ENCODE results near the gene RASGEF1C. TPM values are rescaled to one million over a fixed set of nuclear protein-coding genes. Genes with fewer than 3 reads are reported as not detected.

The RASGEF1C gene
- total RNA-seq, 1 experiment from 2014 or later = 0.40 TPM

DNA sequence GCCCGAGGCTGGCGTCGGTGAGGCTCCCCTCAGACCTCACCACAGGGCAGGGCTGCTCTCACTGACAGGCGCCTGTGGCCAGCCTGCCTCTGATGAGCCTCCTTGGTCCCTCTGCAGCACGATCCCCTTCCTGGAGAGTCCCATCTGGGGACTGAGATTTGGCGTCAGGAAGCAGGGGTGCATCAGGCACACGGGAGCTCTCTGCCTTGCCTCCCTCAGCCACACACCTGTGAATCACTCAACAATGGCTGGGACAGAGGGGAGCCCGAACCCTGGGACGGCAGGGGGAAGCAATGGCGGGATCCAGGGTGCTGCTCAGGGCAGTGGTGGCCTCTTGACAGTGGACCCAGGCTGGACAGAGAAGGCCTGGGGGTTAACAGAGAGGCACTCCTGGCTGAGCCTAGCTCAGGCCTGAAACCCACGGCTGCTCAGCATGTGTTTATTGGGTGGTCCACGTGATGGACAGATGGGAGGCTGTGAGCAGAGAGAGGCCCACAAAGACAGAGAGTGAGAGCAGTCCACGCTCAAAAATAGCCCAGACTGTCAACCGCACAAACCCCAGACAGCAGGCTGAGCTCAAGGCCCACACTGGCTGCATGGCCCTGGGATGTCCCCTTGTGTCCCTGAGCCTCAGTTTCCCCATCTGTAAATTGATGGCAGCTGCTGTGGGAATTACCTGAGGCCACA, 11.9 kb downstream of the RASGEF1C start:
- DNase-seq (ENCODE audit: low read depth, low spot score) = no peak
- in situ Hi-C loops (cut with HindIII; ENCODE audit: low pct_unique_long_range_greater_than_20kb, low sequenced_read_pairs) = no loop called here

DNA sequence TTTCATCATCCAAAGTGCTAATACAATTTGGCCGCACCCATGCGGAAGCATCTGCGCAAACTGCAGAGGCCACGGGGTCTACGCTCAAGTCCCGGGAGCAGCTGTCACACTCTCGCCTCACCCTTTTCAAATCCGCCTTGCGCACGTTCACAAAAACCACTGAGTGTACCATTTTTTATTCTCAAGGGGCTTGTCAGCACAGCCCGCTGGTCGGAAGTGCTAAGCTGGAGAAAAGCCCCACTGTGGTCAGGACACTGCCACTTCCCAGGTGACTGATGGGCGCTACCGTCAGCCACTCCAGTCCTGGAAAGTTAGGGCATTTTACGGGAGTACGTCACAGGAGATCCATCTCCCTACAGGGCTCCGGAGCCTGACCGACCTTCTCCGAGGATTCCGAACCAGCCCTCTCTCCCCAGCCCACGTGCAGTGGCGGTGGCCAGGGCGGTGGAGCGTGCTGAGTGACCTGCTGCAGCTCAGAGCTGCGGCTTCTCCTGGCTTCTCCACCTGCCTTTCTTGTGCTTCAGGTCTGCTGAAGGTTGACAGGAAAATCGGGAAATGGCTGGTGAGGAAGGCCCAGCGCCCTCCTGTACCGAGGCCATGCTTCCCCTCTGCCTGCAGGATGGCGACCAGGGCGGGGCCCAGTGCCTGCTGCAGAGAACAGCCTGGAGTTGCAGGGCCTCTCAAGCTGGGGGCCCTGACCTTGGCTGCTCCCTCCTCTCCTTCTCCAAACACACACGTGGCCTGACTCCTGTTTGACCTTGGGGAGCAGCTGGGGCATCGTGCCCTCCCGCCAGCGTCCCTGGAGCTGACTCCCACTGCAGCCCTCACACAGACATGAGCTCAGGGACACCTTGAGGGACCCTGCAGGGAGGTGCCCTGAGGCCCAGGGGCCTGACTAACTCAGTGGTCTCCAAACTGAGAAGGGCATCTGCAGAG, 14.3 kb downstream of the RASGEF1C start:
- in situ Hi-C loops (cut with HindIII; ENCODE audit: low pct_unique_long_range_greater_than_20kb, low sequenced_read_pairs) = no loop called here
- no peak for DNase-seq (ENCODE audit: low read depth, low spot score)

DNA sequence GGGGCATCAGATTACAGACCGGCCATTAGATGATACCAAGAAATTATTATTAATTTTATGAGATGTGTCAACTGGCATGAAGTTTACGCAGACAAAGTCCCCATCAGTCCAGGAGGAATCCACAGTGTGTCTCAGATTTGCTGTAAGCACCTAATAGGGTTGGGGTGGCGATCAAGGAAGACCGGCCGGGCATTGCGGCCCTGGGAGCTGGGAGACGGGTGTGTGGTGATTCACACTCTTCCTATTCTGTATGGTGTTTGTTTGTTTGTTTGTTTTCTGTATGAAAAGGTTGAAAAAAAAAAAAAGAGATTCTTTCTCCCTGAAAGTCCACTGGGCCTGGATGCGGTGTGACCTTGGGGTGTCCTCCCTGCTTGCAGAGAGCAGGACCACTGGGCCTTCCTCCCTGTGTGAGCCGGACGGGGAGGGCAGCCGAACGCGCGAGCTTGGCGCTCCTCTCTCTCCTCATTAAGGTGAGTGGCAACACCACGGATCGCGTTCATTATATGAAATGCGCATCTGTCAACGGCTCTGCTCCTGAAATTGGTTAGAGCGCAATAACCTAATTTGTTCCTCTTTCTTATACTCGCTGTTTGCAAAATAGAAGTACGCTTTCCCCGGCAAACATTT, 15.1 kb downstream of the RASGEF1C start:
- in situ Hi-C loops (cut with HindIII; ENCODE audit: low pct_unique_long_range_greater_than_20kb, low sequenced_read_pairs) = no loop called here
- DNase-seq (ENCODE audit: low read depth, low spot score) = no peak

GRCh38 chr5:180191716-180192115, 17.3 kb downstream of the RASGEF1C start:
- no peak for DNase-seq (ENCODE audit: low read depth, low spot score)
- in situ Hi-C loops (cut with HindIII; ENCODE audit: low pct_unique_long_range_greater_than_20kb, low sequenced_read_pairs) = no loop called here

- DNase-seq (ENCODE audit: low read depth, low spot score) = no peak
Observed at GRCh38 chr5:180187767-180188166, 21.2 kb downstream of the RASGEF1C start.

DNA sequence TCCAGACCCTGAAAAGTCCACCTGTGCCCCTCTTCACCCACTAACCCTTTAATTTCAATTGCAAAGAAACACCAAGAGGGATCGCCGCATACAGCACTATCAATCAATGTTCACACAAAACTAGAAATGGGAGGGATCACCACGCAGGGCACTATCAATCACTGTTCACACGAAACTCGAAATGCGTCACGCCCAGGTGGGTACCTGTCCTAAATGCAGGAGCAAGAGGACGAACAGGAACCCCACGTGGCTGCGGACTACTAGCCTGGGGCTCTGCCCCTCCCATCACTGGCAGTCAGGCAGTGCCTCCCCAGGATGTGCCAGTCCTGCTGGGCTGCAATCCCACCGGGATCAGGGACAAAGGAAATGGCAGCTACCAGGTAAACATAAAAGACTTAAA, 28.2 kb downstream of the RASGEF1C start:
- in situ Hi-C loops (cut with HindIII; ENCODE audit: low pct_unique_long_range_greater_than_20kb, low sequenced_read_pairs) = no loop called here
- DNase-seq (ENCODE audit: low read depth, low spot score) = no peak

More at GRCh38 chr5:180187767-180188166, 21.2 kb downstream of the RASGEF1C start:
- in situ Hi-C loops (cut with HindIII; ENCODE audit: low pct_unique_long_range_greater_than_20kb, low sequenced_read_pairs) = no loop called here

DNA sequence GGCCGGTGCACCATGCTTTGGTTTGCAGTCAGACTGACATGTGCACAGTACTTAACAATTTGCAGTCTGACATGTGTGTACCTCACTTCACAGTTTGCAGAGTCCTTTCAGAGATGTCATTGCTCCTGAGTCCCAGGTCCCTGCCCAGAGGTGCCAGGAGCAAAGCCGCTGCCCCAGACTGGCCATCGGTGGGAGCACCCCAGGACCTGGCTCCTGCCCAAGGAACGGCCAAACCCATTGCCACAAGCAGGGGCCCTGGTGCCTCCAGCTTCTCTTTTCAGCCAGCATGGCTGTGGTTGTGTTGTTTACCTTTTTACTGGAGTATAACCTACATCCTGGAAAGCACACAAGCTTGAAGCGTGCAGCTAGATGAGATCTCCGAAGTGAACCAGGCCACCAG, 28.6 kb downstream of the RASGEF1C start:
- in situ Hi-C loops (cut with HindIII; ENCODE audit: low pct_unique_long_range_greater_than_20kb, low sequenced_read_pairs) = no loop called here
- DNase-seq (ENCODE audit: low read depth, low spot score) = no peak

- no peak for DNase-seq (ENCODE audit: low read depth, low spot score)
- in situ Hi-C loops (cut with HindIII; ENCODE audit: low pct_unique_long_range_greater_than_20kb, low sequenced_read_pairs) = no loop called here
Observed at GRCh38 chr5:180179442-180180420, 29.3 kb downstream of the RASGEF1C start.

DNA sequence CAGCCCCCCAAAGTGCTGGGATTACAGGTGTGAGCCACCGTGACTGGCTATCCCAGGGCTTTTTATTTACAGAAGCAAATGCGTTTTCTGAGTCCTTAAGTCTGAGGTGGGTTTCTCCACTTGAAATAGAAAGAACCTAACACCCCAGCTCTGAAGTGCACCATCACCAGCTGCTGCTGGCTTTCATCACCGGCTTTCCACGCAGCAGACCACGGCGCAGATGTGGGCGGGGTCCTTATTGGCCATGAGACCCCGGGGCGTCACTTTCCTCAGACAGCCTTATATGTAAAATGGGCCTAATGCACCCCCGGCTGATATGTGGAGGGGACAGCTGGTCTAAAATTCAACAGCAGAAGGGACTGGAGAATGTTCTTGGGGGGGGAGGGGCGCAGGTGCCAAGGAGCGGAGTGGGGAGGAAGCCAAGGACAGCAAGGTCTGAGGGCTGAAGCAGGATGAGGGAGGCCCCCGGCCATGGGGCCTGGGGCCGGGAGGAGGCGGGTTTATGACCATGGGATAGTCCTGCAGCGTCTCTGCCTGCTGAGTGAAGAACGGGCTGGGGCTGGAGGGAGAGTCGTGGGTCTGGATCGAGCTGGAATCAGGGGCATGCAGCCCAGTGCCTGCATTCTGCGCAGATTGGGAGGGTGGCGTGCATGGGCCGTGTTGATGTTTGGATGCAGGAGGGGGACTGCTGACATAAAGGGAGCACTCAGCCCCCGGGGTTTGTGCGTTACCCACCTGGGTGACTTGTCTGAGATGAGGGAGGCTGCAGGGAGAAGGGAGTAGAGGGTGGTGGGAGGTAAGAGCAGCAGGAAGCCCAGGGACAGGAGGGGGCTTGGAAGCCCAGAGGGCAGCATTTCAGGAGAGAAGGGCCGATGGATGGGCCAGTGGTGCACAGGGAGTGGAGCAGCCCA, 30.2 kb downstream of the RASGEF1C start:
- no peak for DNase-seq (ENCODE audit: low read depth, low spot score)
- in situ Hi-C loops (cut with HindIII; ENCODE audit: low pct_unique_long_range_greater_than_20kb, low sequenced_read_pairs) = no loop called here

GRCh38 chr5:180176191-180176590, 32.8 kb downstream of the RASGEF1C start:
- in situ Hi-C loops (cut with HindIII; ENCODE audit: low pct_unique_long_range_greater_than_20kb, low sequenced_read_pairs) = no loop called here

DNA sequence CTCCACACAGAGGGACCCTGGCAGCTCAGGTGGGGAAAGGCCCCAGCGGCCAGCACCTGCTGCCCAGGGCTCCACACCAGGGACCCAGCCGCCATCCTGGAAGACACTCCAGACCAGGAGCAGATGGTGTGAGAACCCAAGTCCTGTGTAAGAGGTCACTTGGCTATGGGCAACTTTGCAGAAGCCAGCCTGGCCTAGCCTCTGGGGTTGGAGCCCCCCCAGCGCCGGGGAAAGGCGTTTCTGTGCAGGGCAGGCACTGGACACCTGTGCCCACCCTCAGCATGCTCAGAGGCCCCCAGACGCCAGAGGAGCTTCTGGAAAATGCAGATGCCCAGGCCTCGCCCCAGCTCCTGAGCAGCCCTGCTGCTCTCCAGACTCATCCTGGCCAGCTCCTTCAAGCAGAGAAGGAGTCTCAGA, 34.0 kb downstream of the RASGEF1C start:
- in situ Hi-C loops (cut with HindIII; ENCODE audit: low pct_unique_long_range_greater_than_20kb, low sequenced_read_pairs) = no loop called here
- DNase-seq (ENCODE audit: low read depth, low spot score) = no peak

More at GRCh38 chr5:180176191-180176590, 32.8 kb downstream of the RASGEF1C start:
- DNase-seq (ENCODE audit: low read depth, low spot score) = no peak

DNA sequence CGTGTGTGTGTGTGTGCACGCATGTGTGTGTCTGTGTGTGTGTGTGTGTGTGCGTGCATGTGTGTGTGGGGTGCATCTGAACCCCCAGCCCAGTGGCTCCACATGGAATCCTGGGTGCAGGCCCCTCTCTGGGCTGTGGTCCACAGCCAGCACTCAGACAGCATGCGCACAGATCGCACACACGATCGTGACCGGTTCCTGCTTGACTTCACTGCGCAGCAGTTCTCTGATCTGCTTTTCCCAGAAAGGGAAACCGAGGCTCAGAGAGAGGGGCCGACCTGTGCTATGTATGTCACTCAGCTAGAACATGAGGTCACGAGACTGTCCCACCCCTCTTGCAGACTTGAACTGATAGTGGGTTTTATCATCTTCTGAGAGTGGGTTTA, 34.4 kb downstream of the RASGEF1C start:
- in situ Hi-C loops (cut with HindIII; ENCODE audit: low pct_unique_long_range_greater_than_20kb, low sequenced_read_pairs) = no loop called here
- no peak for DNase-seq (ENCODE audit: low read depth, low spot score)

DNA sequence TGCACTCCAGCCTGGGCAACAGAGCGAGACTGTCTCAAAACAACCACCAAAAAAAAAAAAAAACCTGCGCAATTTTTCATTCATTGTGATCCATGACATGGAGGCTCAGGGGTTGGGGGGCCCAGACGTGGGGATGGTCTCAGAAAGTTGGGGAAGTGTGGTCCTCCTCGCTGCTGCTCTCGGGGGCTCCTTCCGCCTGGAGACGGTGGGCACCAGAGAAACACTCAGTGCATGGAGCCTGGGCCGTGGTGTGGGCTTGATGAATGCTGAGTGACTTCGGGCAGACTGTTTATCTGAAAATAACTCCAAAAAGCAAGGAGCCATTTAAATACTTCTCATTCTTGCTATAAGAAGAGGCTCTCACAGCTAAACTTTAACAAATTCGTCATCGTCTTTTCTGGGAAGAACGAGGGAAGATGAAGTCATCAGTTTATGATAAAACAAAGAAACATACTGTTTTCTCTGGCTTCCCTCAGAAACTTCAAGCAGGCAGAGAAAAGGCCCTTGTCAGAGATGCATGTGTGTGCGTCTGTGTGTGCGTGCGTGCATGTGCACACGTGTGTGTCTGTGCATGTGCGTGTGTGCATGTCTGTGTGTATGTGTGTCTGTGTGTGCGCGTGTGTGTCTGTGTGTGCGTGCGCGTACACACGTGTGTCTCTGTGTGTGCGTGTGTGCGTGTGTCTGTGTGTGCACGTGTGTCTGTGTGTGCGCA, 35.0 kb downstream of the RASGEF1C start:
- DNase-seq (ENCODE audit: low read depth, low spot score) = peak; percentile 85
- in situ Hi-C loops (cut with HindIII; ENCODE audit: low pct_unique_long_range_greater_than_20kb, low sequenced_read_pairs) = no loop called here

DNA sequence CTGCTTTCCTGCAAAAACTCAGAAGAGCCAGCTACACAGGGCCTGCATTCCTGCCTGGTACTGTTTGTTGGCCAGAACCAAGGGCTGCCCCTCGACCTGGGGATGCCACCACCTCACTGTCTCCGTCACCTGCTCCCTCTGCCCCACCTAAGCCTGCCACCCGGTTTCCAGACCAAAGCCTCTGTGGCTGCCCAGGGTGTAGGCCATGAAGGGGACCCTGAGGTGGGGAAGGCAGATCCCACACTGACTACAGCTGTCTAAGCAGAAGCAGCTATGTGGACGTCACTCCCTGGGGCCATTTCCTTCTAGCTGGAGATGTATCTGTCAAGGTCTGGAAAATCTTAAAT, 35.8 kb downstream of the RASGEF1C start:
- no peak for DNase-seq (ENCODE audit: low read depth, low spot score)
- in situ Hi-C loops (cut with HindIII; ENCODE audit: low pct_unique_long_range_greater_than_20kb, low sequenced_read_pairs) = no loop called here

DNA sequence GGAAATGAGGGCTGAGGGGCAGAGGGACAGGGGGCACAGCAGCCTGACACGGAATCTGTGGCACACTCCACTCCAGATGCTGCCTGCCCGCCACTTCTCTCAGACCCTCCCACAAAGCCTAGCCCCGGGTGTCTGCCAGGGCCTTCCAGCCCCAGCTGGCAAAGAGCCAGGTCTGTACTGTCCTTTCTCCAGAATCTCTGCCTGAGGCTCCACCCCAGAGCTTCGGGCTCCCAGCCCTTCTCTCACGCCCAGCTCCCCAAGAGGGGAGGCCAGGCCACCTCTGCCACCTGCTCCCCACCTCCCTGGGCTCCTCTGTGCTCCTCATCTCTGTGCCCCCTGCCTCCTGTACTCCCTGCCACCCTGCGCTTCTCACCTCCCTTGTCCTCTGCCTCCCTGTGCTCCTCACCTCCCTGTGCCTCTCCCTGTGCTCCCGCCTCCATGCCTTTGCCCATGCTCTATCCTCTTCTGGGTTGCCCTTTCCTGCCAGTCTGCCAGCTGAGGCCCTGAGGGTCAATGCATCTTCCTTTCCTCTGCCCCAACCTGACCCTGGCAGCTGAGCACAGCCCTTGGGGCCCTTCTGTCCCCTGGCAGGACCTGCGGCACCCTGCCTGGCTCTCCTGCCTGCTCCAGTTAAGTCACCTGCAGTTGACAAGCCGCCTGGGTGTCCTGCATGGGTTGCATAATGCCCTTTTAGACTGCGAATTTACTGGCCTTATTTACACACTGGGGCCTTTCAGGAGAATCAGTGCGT, 36.4 kb downstream of the RASGEF1C start:
- peak; percentile 11 for DNase-seq (ENCODE audit: low read depth, low spot score)
- in situ Hi-C loops (cut with HindIII; ENCODE audit: low pct_unique_long_range_greater_than_20kb, low sequenced_read_pairs) = no loop called here

Measured in SK-MEL-5 (cell line).